ENCODE results near the gene ST3GAL5. TPM values are rescaled to one million over a fixed set of nuclear protein-coding genes. Genes with fewer than 3 reads are reported as not detected.

The ST3GAL5 gene
- total RNA-seq, 1 donor from 2014 or later: 9.9 TPM

GRCh38 chr2:85813982-85814801, 74.6 kb downstream of the ST3GAL5 start:
- H3K9me3 Mint-ChIP-seq: no peaks in the 10 kb centered on the region
- H3F3A ChIP-seq (ENCODE audit: low read depth): no peaks in the 10 kb centered on the region
- H3K9me3 ChIP-seq (ENCODE audit: low read depth): no peaks in the 10 kb centered on the region
- peaks cover 9% of the 10 kb centered on the region for H3K27me3 Mint-ChIP-seq (ENCODE audit: insufficient read depth, low read depth)
- peak overlapping the region; percentile 48 for H3K27ac Mint-ChIP-seq
- H3K27ac ChIP-seq: no peak overlapping the region
- H3K36me3 ChIP-seq: no peaks in the 10 kb centered on the region
- no peaks in the 10 kb centered on the region for H3K27me3 ChIP-seq
- H3K4me1 ChIP-seq: peaks cover 9% of the 10 kb centered on the region
- no peaks in the 10 kb centered on the region for H4K20me1 ChIP-seq (ENCODE audit: low read depth)
- H3K4me1 Mint-ChIP-seq: peaks cover 17% of the 10 kb centered on the region
- TF ChIP-seq EZH2 (IDR thresholded peaks at IDR 0.05): no peak
- TF ChIP-seq CTCF (IDR thresholded peaks at IDR 0.05): peak; percentile 96
- no peak for TF ChIP-seq EZH2phosphoT487 (IDR thresholded peaks at IDR 0.05)
- no peaks in the 10 kb centered on the region for H3K36me3 Mint-ChIP-seq
- no peak overlapping the region for H3K4me3 Mint-ChIP-seq
- no peak overlapping the region for H2AFZ ChIP-seq (replicated peaks)
- DNase-seq (ENCODE audit: low spot score): peak; percentile 87
- no peak overlapping the region for H3K9ac ChIP-seq
- H3K79me2 ChIP-seq (ENCODE audit: low read depth): no peaks in the 10 kb centered on the region
- H3K4me3 ChIP-seq: no peak overlapping the region
- no peak overlapping the region for H3K4me2 ChIP-seq

GRCh38 chr2:85813211-85813981, 75.4 kb downstream of the ST3GAL5 start:
- no peak for DNase-seq (ENCODE audit: low spot score)
- Mint-ChIP-seq H3K9me3 (no peaks in the 10 kb centered on the region), H3K36me3 (no peaks in the 10 kb centered on the region), H3K4me1 (peaks cover 17% of the 10 kb centered on the region), H3K4me3 (no peak overlapping the region), H3K27ac (peak overlapping the region; percentile 95), H3K27me3 (ENCODE audit: insufficient read depth, low read depth) (peaks cover 9% of the 10 kb centered on the region)
- no peak overlapping the region for H2AFZ ChIP-seq (replicated peaks)
- H3F3A ChIP-seq (ENCODE audit: low read depth): no peaks in the 10 kb centered on the region
- no peaks in the 10 kb centered on the region for H4K20me1 ChIP-seq (ENCODE audit: low read depth)
- H3K79me2 ChIP-seq (ENCODE audit: low read depth): no peaks in the 10 kb centered on the region
- H3K27me3 ChIP-seq: no peaks in the 10 kb centered on the region
- H3K27ac ChIP-seq: no peak overlapping the region
- H3K4me3 ChIP-seq: no peak overlapping the region
- H3K9ac ChIP-seq: no peak overlapping the region
- peaks cover 9% of the 10 kb centered on the region for H3K4me1 ChIP-seq
- no peaks in the 10 kb centered on the region for H3K9me3 ChIP-seq (ENCODE audit: low read depth)
- no peak for TF ChIP-seq EZH2 (IDR thresholded peaks at IDR 0.05)
- no peak for TF ChIP-seq EZH2phosphoT487 (IDR thresholded peaks at IDR 0.05)
- TF ChIP-seq CTCF (IDR thresholded peaks at IDR 0.05): no peak
- no peaks in the 10 kb centered on the region for H3K36me3 ChIP-seq
- H3K4me2 ChIP-seq: no peak overlapping the region

GRCh38 chr2:85812094-85812735, 76.6 kb downstream of the ST3GAL5 start:
- H3K36me3 Mint-ChIP-seq: no peaks in the 10 kb centered on the region
- Histone ChIP-seq H3K4me1 (peaks cover 9% of the 10 kb centered on the region), H3K4me3 (no peak overlapping the region), H2AFZ (replicated peaks) (no peak overlapping the region), H3K9me3 (ENCODE audit: low read depth) (no peaks in the 10 kb centered on the region), H3K27me3 (no peaks in the 10 kb centered on the region), H3F3A (ENCODE audit: low read depth) (no peaks in the 10 kb centered on the region), H3K4me2 (no peak overlapping the region), H3K79me2 (ENCODE audit: low read depth) (no peaks in the 10 kb centered on the region), H3K9ac (no peak overlapping the region), H3K27ac (no peak overlapping the region), H3K36me3 (no peaks in the 10 kb centered on the region), H4K20me1 (ENCODE audit: low read depth) (no peaks in the 10 kb centered on the region)
- H3K27me3 Mint-ChIP-seq (ENCODE audit: insufficient read depth, low read depth): peaks cover 9% of the 10 kb centered on the region
- H3K9me3 Mint-ChIP-seq: no peaks in the 10 kb centered on the region
- TF ChIP-seq EZH2 (IDR thresholded peaks at IDR 0.05): no peak
- no peak for TF ChIP-seq CTCF (IDR thresholded peaks at IDR 0.05)
- TF ChIP-seq EZH2phosphoT487 (IDR thresholded peaks at IDR 0.05): no peak
- H3K4me3 Mint-ChIP-seq: no peak overlapping the region
- no peak for DNase-seq (ENCODE audit: low spot score)
- peaks cover 17% of the 10 kb centered on the region for H3K4me1 Mint-ChIP-seq
- no peak overlapping the region for H3K27ac Mint-ChIP-seq

Data from neural progenitor cell (in vitro differentiated cells).